Endothelial cell of umbilical vein (primary cell): ENCODE measurements around the gene BBX. TPM values are rescaled to one million over a fixed set of nuclear protein-coding genes. Genes with fewer than 3 reads are reported as not detected.

Source experiments
- BruUV-seq: library from RNA; stranded (reverse); fragments of 400-500 nt; replicated peaks from 2 replicates; lab custom pipeline; 2021; lab: Mats Ljungman, UMichigan
- CTCF ChIA-PET: fragments of 300-600, 350-600 bp; sonication (Branson Sonifier 250); formaldehyde crosslinking; loops from one replicate; lab custom pipeline; 2021; ENCODE audit warnings: antibody characterized with exemption, inconsistent platforms; lab: Charles Lee
- POLR2A ChIA-PET: fragments of 300-600, 350-600 bp; sonication (Branson Sonifier 250); formaldehyde crosslinking; loops from one replicate; lab custom pipeline; 2021; ENCODE audit warnings: antibody characterized with exemption, inconsistent platforms; lab: Charles Lee
- DNase-seq: peaks from one replicate; pipeline ENCODE4 v3.0.0-alpha.2; 2011; ENCODE audit warnings: low read depth, low spot score
- FAIRE-seq: peaks from 2 replicates; lab custom pipeline; 2011; peaks lifted over from hg19 to GRCh38; lab: Jason Lieb, UNC
- H2AFZ ChIP-seq: 2 replicates; pipeline ENCODE4 v1.6.0; 2012; ENCODE audit warnings: low read depth, low read length, control low read depth, inconsistent platforms
- H3K27ac ChIP-seq: 2 replicates; pipeline ENCODE4 v1.5.1; 2011; ENCODE audit warnings: low read depth, mild to moderate bottlenecking, control low read depth, low read length, moderate library complexity; ENCODE audit not compliant: insufficient read depth
- H3K27me3 ChIP-seq, 2 experiments: 2 replicates each; pipeline versions ENCODE4 v1.6.0 to v1.6.1; 2011; ENCODE audit warnings: low read length in 2 of 2, mixed read lengths in 1 of 2; ENCODE audit not compliant: control insufficient read depth in 2 of 2, insufficient read depth in 2 of 2
- H3K36me3 ChIP-seq, 2 experiments: 2 replicates in 1 of 2; 3 replicates in 1 of 2; pipeline ENCODE4 v1.5.1; 2011; ENCODE audit warnings: low read length in 2 of 2, mild to moderate bottlenecking in 1 of 2, moderate library complexity in 1 of 2; ENCODE audit not compliant: control insufficient read depth in 2 of 2, insufficient read depth in 2 of 2; ENCODE audit errors: extremely low read depth in 1 of 2
- H3K4me1 ChIP-seq: 3 replicates; pipeline ENCODE4 v1.5.1; 2011; ENCODE audit warnings: mild to moderate bottlenecking, low read length; ENCODE audit not compliant: control insufficient read depth, insufficient read depth; ENCODE audit errors: extremely low read depth
- H3K4me2 ChIP-seq: 2 replicates; pipeline ENCODE4 v1.6.1; 2011; ENCODE audit warnings: low read length, control low read depth, mixed read lengths; ENCODE audit not compliant: insufficient read depth
- H3K4me3 ChIP-seq, 3 experiments: fragments of 200-600 bp in 1 of 3; sonication (generic), shearing (Covaris generic) in 1 of 3; replicated peaks in 1 of 3; 2 replicates each; pipeline ENCODE4 v1.5.1; 2011 to 2016; ENCODE audit warnings: control low read depth in 3 of 3, low read length in 3 of 3, mild to moderate bottlenecking in 2 of 3, inconsistent platforms in 1 of 3, low read depth in 1 of 3, moderate library complexity in 1 of 3; ENCODE audit not compliant: insufficient read depth in 1 of 3
- H3K79me2 ChIP-seq: 2 replicates; pipeline ENCODE4 v1.6.0; 2012; ENCODE audit warnings: low read length, inconsistent platforms; ENCODE audit not compliant: control insufficient read depth, insufficient read depth
- H3K9ac ChIP-seq: replicated peaks from 2 replicates; pipeline ENCODE3; 2011; ENCODE audit warnings: low read length, control low read depth; ENCODE audit not compliant: insufficient read depth; ENCODE audit errors: extremely low read depth
- H3K9me1 ChIP-seq: replicated peaks from 3 replicates; pipeline ENCODE4 v1.6.0; 2011; ENCODE audit warnings: mild to moderate bottlenecking, low read length; ENCODE audit not compliant: control insufficient read depth, insufficient read depth; ENCODE audit errors: extremely low read depth
- H3K9me3 ChIP-seq: replicated peaks from 2 replicates; pipeline ENCODE4 v1.5.1; 2012; ENCODE audit warnings: low read length, inconsistent platforms; ENCODE audit not compliant: control insufficient read depth, insufficient read depth
- H4K20me1 ChIP-seq: replicated peaks from 2 replicates; pipeline ENCODE3; 2011; ENCODE audit warnings: mild to moderate bottlenecking, low read length; ENCODE audit not compliant: control insufficient read depth, insufficient read depth; ENCODE audit errors: extremely low read depth
- EZH2 ChIP-seq: IDR thresholded peaks from 2 replicates; pipeline ENCODE4 v1.6.1; 2012; ENCODE audit warnings: borderline replicate concordance, low read depth, mild to moderate bottlenecking, moderate library complexity, low read length, inconsistent platforms; ENCODE audit not compliant: severe bottlenecking
- FOS ChIP-seq: IDR thresholded peaks from 2 replicates; pipeline ENCODE4 v1.6.1; 2011; ENCODE audit warnings: mild to moderate bottlenecking, low read length, moderate library complexity, borderline replicate concordance; ENCODE audit not compliant: insufficient read depth
- GATA2 ChIP-seq: IDR thresholded peaks from 2 replicates; pipeline ENCODE4 v1.7.0; 2011; ENCODE audit warnings: low read depth, mild to moderate bottlenecking, moderate library complexity, mixed read lengths, low read length; ENCODE audit not compliant: insufficient read length, insufficient read depth
- JUN ChIP-seq: IDR thresholded peaks from 2 replicates; pipeline ENCODE4 v1.6.1; 2011; ENCODE audit warnings: borderline replicate concordance, low read depth; ENCODE audit not compliant: insufficient read length, insufficient read depth
- MAX ChIP-seq: IDR thresholded peaks from 2 replicates; pipeline ENCODE4 v1.6.1; 2011; ENCODE audit not compliant: insufficient read depth, insufficient read length
- MYC ChIP-seq: IDR thresholded peaks from one replicate; pipeline ENCODE4 v1.6.1; 2011; ENCODE audit warnings: mild to moderate bottlenecking, low read depth, low read length
- POLR2A ChIP-seq: IDR thresholded peaks from 2 replicates; pipeline ENCODE4 v1.6.1; 2012; ENCODE audit warnings: low read depth, mild to moderate bottlenecking, control low read depth, low read length
- POLR2AphosphoS5 ChIP-seq: IDR thresholded peaks from 2 replicates; pipeline ENCODE4 v1.6.1; 2012; ENCODE audit warnings: low read depth, mild to moderate bottlenecking, control low read depth, low read length, moderate library complexity; ENCODE audit not compliant: insufficient read depth
- dilution Hi-C: fragments of 300-500 bp; cut with MboI; formaldehyde crosslinking; loops from one replicate; pipeline ENCODE4 v1.15.0; 2019; ENCODE audit warnings: low sequenced_read_pairs; ENCODE audit not compliant: extremely low pct_ligation_motif_present
- intact Hi-C: fragments of 100-400 bp; cut with micrococcal nuclease; formaldehyde crosslinking; loops from one replicate; pipeline ENCODE4 v1.10.0; 2022
- polyA plus RNA-seq, 4 experiments: library from polyadenylated mRNA; depleted of rRNA in 3 of 4; stranded (reverse) in 3 of 4; unstranded in 1 of 4; fragments of >200 nt; gene quantifications; 2 replicates each; pipeline versions ENCODE4 v1.2.1 to v1.2.3, GENCODE V29; 2011 to 2012; ENCODE audit warnings: missing spikeins in 1 of 4
- total RNA-seq: library from RNA; stranded (reverse); gene quantifications from 2 replicates; pipeline ENCODE4 v1.2.3, GENCODE V29; 2021
- TF ChIP-seq, protein P1 (sequence below), 2 donors: IDR thresholded peaks; 1 replicate in 1 of 2; 2 replicates in 1 of 2; pipeline ENCODE4 v1.5.1; 2011; ENCODE audit warnings: low read length in 2 of 2, mild to moderate bottlenecking in 2 of 2, moderate library complexity in 2 of 2, control low read depth in 1 of 2, inconsistent platforms in 1 of 2, low read depth in 1 of 2; ENCODE audit not compliant: insufficient read depth in 1 of 2; ENCODE audit errors: extremely low read depth in 1 of 2

The BBX gene
- total and polyA plus RNA-seq, 2 donors (not counting 3 experiments of a cell fraction or from before 2014, with no cell fraction given) = 21.4 to 43.4 TPM

DNA sequence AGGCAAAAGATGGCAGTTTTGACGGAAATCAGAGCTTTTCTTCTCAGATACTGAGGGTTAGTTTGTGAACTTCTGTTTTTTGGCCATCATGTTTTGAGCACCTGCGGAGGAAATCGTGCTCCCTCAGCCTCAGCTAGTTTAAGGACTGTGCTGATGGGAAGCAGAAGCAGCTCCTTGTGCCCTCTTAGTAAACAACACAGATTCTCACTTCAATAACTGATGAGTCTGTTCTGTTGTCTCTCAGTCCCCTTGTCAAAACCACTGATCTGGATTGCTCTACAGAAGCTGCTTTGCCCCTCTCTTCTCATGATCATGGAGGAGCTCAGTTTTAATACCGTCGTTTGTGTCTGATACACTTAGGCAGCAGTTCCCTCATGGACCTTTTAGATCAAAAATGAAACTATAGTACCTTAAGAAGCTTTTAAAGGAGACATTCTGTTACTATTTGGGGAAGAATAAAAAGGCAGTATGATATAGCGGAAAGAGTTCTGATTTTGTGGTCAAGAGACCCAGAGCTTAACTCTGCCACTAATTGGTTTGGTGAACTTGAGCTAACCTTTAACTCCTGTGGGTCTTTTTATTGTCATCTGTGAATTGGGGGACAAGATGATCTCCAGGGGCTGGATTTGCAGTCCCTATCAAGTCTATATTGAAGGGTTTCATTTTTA, 152.6 kb downstream of the BBX start:
- Histone ChIP-seq H3K27ac (no peak overlapping the region), H3K4me1 (no peaks in the 10 kb centered on the region), H3K79me2 (no peaks in the 10 kb centered on the region), H3K4me2 (no peak overlapping the region), H3K36me3 (no peaks in the 10 kb centered on the region), H3K9ac (no peak overlapping the region), H4K20me1 (no peaks in the 10 kb centered on the region), H2AFZ (no peak overlapping the region), H3K27me3 (no peaks in the 10 kb centered on the region), H3K4me3 (no peak overlapping the region), H3K9me3 (no peaks in the 10 kb centered on the region), H3K9me1 (no peaks in the 10 kb centered on the region)
- ChIA-PET CTCF (interaction anchor here (0.8 to 5.4 kb wide), 33 partner anchors 9 to 880 kb away, joined by 3 to 268 read pairs (median 9); no protein-coding TSS in a partner anchor), POLR2A (no interaction called here)
- no peak for TF ChIP-seq POLR2A
- no peak for TF ChIP-seq FOS
- no peak for TF ChIP-seq JUN
- no peak for TF ChIP-seq MAX
- TF ChIP-seq EZH2 = no peak
- TF ChIP-seq, protein P1, sequence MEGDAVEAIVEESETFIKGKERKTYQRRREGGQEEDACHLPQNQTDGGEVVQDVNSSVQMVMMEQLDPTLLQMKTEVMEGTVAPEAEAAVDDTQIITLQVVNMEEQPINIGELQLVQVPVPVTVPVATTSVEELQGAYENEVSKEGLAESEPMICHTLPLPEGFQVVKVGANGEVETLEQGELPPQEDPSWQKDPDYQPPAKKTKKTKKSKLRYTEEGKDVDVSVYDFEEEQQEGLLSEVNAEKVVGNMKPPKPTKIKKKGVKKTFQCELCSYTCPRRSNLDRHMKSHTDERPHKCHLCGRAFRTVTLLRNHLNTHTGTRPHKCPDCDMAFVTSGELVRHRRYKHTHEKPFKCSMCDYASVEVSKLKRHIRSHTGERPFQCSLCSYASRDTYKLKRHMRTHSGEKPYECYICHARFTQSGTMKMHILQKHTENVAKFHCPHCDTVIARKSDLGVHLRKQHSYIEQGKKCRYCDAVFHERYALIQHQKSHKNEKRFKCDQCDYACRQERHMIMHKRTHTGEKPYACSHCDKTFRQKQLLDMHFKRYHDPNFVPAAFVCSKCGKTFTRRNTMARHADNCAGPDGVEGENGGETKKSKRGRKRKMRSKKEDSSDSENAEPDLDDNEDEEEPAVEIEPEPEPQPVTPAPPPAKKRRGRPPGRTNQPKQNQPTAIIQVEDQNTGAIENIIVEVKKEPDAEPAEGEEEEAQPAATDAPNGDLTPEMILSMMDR (IDR thresholded peaks at IDR 0.05; ENCODE audit: extremely low read depth in 1 of 2, insufficient read depth in 1 of 2, low read depth in 1 of 2, low read length in 2 of 2) = no peak
- no peak for TF ChIP-seq MYC
- no peak for TF ChIP-seq GATA2
- no peak for TF ChIP-seq POLR2AphosphoS5
- intact Hi-C loops = loop anchor here (5.0 kb wide), 2 partner anchors 98 to 252 kb away; no protein-coding TSS in a partner anchor
- FAIRE-seq (no peak), DNase-seq (no peak)
- dilution Hi-C loops = no loop called here
- BruUV-seq = no TSS peak
